ENCODE data around the gene SCARB1.
A peak's percentile ranks its signal among the peaks of the same experiment; 100 is the strongest.

SCARB1 gene

GRCh38 chr12:124753993-124754392, 109.7 kb downstream of the SCARB1 start:
- no peak for TF ChIP-seq CTCF (conservative IDR thresholded peaks at IDR 0.05)
- H3K27ac ChIP-seq, result no peak overlapping the region

- no peak for TF ChIP-seq CTCF (conservative IDR thresholded peaks at IDR 0.05)
- no peak overlapping the region for H3K27ac ChIP-seq
These were observed 110.5 kb downstream of the SCARB1 start for GRCh38 chr12:124753228-124753591.

DNA sequence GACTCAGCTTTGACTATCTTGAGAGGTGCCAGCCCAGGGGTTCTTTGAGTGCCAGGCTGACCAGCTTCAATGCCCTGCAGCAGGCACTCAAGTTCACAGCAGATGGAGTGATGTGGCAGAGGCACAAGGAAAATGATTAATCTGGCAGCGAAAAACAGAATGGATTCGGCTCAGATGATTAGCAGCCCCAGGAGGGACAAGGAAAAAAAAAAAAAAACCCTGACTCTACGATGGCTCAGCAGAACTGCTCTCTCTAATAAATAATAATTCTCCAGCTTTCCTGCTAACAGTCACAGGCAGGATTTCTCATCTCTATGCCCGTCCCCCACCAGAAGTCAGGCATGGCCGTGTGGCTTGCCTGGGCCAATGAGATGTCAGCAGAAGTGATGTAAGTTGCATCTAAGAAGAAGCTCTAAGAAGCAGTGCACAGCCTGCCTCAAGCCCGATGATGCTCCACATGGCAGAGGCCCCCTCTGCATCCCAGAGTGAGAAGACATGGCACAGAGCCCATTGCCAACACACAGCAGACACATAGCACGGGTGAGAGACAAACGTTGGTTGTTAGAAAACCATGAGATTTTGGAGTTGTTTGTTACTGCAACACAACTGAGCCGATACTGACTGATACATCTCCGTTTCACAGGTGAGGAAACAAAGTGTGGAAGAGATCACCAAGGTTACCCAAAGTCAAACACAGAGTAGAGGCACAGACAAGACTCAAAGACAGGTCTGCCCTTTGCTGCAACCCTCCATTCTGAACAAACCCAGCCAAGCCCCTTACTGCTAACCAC, 111.0 kb downstream of the SCARB1 start:
- TF ChIP-seq CTCF (conservative IDR thresholded peaks at IDR 0.05), result no peak
- no peak overlapping the region for H3K27ac ChIP-seq

- H3K27ac ChIP-seq, result peak overlapping the region; percentile 22; the same call in 1 of the 2 replicates
- no peak for TF ChIP-seq CTCF (conservative IDR thresholded peaks at IDR 0.05)
These were observed 111.9 kb downstream of the SCARB1 start for GRCh38 chr12:124751654-124752355.

DNA sequence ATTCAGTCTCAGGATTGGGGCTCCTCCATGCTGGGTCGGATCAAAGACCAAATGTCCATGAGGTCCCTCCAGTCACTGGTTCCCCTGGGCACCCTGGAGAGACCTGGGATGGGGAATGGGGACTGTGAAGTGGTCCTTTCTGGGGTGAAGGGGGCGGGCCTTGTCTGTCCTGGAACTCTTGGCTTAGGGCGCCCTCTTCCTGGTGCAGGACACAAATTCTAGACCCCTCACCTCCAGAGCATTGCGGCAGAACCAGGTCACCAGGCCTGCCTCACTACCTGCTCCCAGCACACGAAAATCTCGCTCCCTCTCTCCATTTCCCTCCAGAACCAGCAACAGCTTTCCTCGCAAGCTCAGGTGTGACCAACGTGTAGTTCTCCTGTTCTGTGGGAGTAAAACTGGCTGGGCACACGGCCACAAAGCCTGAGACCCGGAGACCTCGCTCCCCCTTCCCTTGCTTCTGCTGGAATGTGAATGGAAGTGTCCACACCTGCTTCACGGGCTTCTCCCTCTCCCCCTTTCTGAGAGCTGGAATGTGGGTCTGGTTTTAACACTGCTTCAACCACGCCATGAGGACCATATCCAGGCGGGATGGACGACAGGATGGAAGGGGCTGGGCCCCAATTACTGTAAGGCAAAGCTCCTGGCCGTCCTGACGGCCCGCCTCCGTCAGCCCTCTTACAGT, 112.7 kb downstream of the SCARB1 start:
- peak overlapping the region; percentile 22; the same call in 1 of the 2 replicates for H3K27ac ChIP-seq
- peak; percentile 28 for TF ChIP-seq CTCF (conservative IDR thresholded peaks at IDR 0.05)

- peak overlapping the region; percentile 22; the same call in 1 of the 2 replicates for H3K27ac ChIP-seq
- no peak for TF ChIP-seq CTCF (conservative IDR thresholded peaks at IDR 0.05)
These were observed 113.5 kb downstream of the SCARB1 start for GRCh38 chr12:124750149-124750656.

DNA sequence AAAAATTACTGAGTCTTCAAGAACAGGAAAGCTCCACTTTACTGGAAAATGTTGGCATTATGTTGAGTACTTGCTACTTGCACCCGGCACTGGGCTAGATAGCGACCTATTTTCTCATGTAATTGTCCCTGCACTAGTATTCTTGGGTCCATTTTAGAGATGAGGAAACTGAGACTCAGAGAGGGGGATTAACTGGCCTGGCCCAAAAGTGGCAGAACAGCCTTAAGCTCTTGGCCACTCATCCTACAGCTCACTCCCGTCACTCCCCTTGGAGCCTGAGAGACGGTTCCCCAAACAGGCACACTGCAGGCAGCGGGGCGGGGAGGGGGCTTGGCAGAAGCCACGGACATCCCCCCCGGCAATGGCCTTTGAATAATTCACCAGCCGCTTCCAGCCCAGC, 113.9 kb downstream of the SCARB1 start:
- H3K27ac ChIP-seq, result no peak overlapping the region
- TF ChIP-seq CTCF (conservative IDR thresholded peaks at IDR 0.05), result no peak
